GM21528 (cell line): ENCODE data around the gene TLE2.
"Not testable (repeated sequence)": the region's sequence is repeated elsewhere in the genome, so short reads cannot be mapped to it uniquely, and the experiment has no call there.

ENCODE experiments used
- ATAC-seq: cut with Tn5 transposase; IDR thresholded peaks from one replicate; pipeline ENCODE4 v1.9.1; 2021; ENCODE audit warnings: mild to moderate bottlenecking, moderate library complexity; ENCODE audit not compliant: unreplicated experiment, low FRiP score

Gene TLE2

GRCh38 chr19:3056417-3057088, 27.5 kb upstream of the TLE2 start:
- ATAC-seq: no peak

DNA sequence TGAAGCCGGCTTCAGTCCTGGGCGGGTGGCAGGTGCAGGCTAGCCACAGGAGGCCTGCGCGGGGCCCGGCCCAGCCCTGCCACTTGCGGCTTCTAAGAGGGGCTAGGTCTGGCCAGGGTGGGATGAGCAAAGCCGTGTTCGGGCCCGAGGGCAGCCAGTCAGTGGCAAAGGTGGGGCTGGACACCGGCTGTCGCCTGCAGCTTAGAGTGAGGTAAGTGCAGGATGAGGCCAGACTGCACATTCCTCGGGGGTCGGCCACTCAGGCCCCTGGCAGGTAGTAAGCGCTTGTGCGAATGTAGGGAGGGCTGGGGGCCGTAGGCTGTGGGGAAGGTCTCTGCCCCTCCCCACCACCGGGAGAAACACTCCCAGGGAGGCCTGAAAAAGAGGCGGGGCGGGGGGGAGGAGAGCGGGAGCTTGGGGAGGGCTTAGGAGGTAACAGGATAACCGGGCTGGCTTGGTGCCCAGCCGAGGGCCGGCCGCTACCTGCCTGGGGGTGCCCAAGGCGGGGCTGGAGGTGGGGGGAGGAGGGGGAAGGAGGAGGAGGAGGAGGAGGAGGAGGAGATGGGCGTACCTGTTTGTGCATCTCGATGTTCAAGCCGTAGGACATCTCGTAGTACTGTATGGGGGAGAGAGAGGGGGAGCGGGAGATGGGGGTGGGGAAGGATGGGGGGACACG, 26.8 kb upstream of the TLE2 start:
- no peak for ATAC-seq

DNA sequence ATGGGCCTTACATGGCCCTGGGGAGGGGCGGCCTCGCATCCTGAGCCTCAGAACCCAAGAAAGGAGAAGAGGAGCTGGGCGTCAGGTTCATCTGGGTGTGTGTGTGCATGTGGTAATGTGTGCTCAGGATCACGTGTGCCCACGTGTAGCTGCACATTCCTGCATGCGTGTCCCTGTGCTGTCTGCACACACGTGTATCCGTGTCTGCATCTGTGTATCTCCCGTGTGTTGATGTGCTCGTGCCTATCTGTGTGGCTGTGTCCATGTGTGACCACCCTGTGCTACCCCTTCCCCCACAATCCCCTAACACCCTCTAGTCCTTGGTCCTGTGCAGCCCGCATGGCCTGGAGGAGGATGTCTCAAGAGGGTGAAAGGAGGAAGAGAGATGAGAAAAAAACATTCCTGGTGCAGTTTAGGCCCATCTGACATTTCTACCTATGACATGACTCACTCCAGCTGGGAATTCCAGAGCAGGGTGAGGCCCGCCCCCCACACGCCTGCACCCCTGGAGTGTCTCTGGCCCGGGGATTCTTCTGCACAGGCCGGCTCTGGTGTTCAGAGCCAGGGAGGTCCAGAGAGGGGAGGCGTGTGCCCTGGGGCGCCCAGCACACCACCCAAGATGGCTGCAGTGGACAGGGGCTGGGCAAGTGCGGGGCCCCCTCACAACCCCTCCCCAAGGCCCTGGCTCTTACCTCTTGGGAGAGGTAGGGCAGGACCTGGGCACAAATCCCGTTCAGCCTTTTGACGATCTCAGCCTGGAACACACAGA, 26.1 kb upstream of the TLE2 start:
- ATAC-seq: no peak

DNA sequence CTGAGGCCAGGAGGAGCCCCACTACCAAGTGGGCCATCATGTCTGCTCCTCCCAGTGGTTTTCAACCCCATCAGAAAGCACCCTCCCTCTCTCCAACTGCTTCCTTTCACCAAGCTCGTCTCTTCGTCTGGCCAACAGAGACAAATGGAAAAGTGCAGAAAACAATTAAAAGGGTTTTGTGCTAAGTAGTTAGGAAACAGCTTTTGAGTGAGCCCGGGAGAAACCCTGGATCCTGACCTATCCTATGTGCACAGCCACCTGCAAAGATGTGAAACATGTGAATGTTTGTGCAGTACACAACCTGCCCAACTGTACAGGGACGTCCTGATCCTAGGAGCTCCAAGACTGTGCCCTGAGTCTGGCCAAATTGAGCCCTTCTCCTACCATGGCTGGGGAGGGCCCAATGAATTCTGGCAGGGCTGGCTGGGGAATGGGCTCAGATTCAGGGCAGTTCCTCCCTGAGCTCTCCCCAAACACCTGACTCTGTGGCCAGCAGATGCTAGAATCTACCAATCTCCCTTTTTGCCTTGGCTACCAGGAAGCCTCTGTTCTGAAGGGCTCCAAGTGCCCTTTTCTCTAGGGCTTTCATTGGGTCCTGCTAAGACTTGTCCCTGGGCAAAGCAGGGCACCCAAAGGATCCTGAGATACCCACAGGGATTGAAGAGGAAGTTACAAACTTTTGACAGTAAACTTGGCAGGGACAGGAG, 25.3 kb upstream of the TLE2 start:
- no peak for ATAC-seq

DNA sequence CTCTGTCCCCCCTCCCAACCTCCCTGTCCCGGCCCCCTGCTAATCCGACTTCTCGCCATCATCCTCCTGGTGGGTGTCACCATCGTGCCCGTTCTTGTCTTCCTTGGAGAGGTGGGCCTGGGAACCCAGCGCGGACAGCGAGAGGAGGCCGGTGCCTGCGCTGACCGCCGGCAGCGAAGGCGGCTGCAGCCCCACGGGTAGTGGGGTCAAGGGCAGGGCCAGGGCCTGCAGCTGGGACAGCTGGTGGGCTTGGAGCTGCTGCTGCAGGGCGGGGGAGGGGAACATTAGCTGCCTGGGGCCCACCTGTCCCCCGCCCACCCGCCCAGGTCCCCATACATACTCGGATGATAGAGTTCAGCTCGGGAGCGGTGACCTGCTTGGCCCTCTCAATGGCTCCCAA, 24.7 kb upstream of the TLE2 start:
- no peak for ATAC-seq

GRCh38 chr19:3053218-3053621, 24.1 kb upstream of the TLE2 start:
- ATAC-seq: no peak

DNA sequence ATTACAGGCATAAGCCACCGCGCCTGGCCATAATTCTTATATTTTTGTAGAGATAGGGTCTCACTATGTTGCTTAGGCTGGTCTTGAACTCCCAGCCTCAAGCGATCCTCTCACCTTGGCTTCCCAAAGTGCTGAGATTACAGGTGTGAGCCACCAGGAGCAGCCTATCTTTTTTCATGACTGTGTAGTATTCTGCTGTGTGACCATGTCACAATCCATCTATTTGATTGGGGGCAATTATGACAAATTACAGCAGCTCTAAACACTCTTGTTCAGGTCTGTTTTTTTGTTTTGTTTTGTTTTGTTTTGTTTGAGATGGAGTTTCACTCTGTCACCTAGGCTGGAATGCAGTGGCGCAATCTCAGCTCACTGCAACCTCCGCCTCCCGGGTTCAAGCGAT, 20.9 kb upstream of the TLE2 start:
- ATAC-seq: not testable (repeated sequence)

- ATAC-seq: no peak
These were observed 20.0 kb upstream of the TLE2 start for GRCh38 chr19:3049089-3049488.

- ATAC-seq: no peak
These were observed 19.1 kb upstream of the TLE2 start for GRCh38 chr19:3048190-3048533.

DNA sequence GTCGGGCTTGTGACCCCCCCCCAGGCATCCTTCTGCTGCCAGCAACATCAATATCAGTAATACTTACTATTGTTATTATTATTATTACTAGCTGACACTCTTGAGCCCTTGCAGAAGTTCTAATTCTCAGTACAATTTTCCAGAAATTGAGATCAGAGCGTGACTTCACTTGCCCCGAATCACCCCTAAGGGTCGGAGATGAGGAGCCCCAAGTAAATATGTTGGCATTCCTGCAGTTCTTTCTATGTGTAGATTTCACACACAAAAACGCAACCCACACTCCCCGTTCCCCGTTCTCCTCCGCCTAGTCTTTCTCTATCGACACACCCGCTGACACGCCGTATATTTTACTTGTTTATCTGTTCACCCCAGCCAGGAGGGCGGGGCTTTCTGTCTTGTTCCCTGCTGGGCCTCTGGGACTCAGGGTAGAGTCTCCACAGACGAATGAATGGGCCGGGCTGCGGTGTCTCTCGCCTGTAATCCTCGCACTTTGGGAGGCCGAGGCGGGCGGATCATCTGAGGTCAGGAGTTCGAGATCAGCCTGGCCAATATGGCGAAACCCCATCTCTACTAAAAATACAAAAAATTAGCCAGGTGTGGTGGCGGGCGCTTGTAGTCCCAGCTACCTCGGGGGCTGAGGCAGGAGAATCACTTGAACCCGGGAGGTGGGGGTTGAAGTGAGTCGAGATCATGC, 18.6 kb upstream of the TLE2 start:
- no peak for ATAC-seq

DNA sequence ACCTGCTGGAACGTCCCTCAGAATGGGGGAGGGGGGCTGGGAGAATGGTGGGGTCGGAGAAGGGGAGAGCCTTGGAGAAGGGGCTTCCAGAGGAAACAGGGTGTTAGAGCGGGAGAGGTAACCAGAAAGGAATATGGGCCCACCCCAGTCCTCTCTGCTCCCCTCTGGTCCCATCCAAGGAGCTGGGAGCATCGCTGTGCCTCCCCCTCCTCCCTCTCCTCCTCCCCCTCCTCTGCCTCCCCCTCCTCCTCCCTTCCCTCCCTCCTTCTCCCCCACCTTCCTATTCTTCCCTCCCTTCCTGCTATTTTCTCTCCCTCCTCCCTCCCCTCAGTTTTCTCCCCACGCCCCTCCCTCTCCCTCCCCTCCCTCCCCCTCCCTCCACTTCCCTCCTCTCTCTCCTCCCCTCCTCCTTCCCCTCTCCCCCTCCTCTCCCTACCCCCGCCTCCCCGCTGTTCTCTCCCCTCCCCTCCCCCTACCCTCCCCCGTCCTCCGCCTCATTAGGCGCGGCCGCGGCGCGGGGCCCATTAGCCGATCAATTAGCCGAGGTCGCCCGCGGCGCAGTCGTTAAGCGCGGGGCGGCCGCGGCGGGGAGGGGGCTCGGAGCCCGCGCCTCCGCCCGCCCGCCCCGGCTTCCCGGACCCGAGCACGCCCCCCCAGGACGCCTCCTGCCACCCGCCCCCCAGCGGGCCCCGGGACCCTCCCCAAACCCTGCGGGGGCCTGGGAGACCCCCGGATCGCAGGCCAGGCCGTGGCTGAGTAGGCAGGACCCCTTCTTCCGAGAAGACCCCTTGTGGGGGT, 17.8 kb upstream of the TLE2 start:
- no peak for ATAC-seq

- ATAC-seq: no peak
These were observed 17.0 kb upstream of the TLE2 start for GRCh38 chr19:3045885-3046697.

- ATAC-seq: no peak
These were observed 16.1 kb upstream of the TLE2 start for GRCh38 chr19:3045191-3045590.

DNA sequence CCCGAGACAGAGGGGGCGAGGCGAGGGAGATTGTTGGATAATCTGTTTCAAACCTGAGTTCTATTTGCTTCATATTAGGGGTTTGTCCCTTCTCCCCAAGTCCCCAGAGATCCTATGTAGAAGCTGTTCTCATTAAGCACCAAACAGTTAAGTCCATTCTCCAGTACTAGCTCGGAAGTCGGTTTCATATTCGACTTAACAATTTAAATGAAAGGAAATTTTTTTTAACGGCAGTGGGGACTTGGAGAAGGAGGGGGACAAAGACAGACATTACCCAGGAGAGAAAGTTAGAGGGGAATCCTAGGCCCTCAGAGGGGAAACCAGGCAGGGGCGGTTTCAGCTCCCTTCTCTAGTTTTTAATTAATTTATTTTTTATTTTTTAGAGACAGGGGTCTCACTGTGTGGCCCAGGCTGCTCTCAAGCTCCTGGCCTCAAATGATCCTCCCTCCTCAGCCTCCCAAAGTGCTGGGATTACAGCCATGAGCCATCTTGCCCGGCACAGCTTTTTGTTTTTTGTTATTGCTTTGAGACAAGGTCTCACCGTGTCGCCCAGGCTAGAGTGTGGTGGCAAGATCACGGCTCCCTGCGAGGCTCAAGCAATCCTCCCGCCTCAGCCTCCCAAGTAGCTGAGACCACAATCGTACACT, 13.7 kb upstream of the TLE2 start:
- no peak for ATAC-seq

DNA sequence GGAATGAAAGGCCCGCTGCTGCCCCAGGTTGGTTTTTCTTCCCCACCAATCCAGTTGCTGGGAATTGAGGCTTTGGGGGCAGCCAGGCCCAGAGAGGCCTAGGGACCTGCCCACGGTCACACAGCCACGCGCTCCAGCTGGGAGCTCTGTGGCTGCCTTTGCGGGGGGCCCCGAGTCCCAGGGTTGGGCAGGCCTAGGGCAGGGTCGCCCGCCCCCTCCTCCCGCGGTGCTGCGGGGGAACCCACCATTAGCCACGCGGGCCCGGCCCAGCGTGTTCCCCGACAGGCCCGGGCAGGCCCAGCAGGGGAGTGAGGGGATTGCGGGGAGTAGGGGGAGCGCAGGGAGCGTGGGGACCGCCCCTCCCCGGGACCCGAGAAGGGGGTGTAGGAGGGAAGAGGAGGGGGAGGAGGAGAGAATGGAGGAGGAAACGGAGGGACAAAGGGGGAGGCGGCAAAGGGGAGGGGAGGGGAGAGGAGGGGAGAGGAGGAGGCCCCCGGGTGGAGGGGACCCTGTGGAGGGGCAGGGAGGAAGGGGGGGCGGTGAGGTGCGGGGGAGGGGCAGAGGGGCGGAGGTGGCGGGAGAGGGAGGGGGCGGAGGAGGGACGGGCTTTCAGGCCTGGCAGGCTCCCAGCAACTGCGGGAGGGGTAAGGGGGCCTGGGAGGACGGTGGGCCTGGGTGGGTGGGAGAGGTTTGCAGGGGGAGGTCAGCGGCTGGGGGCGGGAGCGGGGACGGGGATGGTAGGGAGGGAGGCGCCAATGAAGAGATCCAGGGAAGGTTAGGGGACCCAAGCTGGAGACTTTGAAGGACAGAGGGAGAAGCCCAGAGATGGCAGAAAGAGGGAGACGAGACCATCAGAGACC, 12.9 kb upstream of the TLE2 start:
- ATAC-seq: no peak

DNA sequence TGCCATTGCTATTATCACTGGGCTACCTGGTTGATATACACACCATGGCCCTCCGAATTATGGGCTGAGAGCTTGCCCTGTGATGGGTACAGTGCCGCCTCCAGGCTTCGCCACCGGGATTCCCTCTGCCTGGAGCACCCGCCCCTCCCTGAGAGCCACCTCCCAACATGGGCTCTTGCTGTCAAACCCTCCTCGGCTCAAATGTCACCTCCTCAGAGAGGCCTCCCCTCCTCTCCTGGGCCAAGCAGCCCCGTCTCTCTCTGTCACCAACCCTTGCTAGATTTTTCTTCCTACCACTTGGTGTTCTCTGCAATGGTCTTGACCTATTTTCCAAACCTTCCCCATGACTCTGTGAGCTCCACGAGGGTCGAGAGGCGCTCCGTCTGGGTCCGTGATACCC, 12.2 kb upstream of the TLE2 start:
- no peak for ATAC-seq

DNA sequence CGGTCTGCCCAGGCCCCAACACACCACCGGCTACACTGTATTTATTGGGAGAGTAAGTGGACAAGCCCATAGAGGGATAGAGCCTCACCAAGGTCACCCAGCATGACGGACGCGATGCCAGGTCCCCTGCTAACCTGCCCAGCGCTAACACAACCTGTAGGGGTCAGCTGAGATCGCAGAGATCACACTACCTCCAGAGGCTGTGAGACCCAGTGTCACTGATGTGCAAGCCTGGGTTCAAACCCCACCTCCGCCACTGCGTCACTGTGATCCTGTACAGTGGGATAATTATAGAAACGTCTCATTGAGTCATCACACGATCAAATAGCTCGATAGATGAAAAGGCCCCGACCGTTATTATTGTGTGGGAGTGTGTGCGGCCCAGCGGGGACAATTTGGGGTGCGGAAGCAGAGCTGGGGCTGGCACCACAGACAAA, 10.6 kb upstream of the TLE2 start:
- ATAC-seq: no peak

GRCh38 chr19:3039125-3039524, 10.0 kb upstream of the TLE2 start:
- ATAC-seq: no peak
